Measurements from ENCODE around the gene LIMS3.
"Not testable (repeated sequence)": the region's sequence is repeated elsewhere in the genome, so short reads cannot be mapped to it uniquely, and the experiment has no call there.

LIMS3 gene

GRCh38 chr2:109966858-109967257 lies 68.4 kb downstream of the LIMS3 start:
- not testable (repeated sequence) for H3F3A ChIP-seq (ENCODE audit: insufficient read depth); H2AFZ ChIP-seq (ENCODE audit: low read depth, low read length, severe bottlenecking); H4K20me1 ChIP-seq (ENCODE audit: low read depth, low read length); H3K9me2 ChIP-seq (replicated peaks; ENCODE audit: insufficient read depth, low read length); H3K36me3 ChIP-seq (ENCODE audit: low read length); H3K9ac ChIP-seq (ENCODE audit: low read length); H3K27me3 ChIP-seq (ENCODE audit: low read length); H3K27ac ChIP-seq (ENCODE audit: low read depth, low read length); H3K4me2 ChIP-seq (ENCODE audit: low read depth, low read length, poor library complexity, severe bottlenecking); H3K4me3 ChIP-seq (ENCODE audit: insufficient read depth, low read length, poor library complexity, severe bottlenecking); H3K79me2 ChIP-seq (ENCODE audit: insufficient read depth, low read length); H3K9me3 ChIP-seq (ENCODE audit: insufficient read depth, low read length)

- H4K20me1 ChIP-seq (ENCODE audit: low read depth, low read length); H3F3A ChIP-seq (ENCODE audit: insufficient read depth); H3K27me3 ChIP-seq (ENCODE audit: low read length); H3K9me2 ChIP-seq (replicated peaks; ENCODE audit: insufficient read depth, low read length); H2AFZ ChIP-seq (ENCODE audit: low read depth, low read length, severe bottlenecking); H3K27ac ChIP-seq (ENCODE audit: low read depth, low read length); H3K79me2 ChIP-seq (ENCODE audit: insufficient read depth, low read length); H3K4me3 ChIP-seq (ENCODE audit: insufficient read depth, low read length, poor library complexity, severe bottlenecking); H3K36me3 ChIP-seq (ENCODE audit: low read length); H3K9ac ChIP-seq (ENCODE audit: low read length); H3K9me3 ChIP-seq (ENCODE audit: insufficient read depth, low read length); H3K4me2 ChIP-seq (ENCODE audit: low read depth, low read length, poor library complexity, severe bottlenecking): not testable (repeated sequence)
Observed at GRCh38 chr2:109969864-109970263, 71.4 kb downstream of the LIMS3 start.

GRCh38 chr2:109971710-109972109 lies 73.2 kb downstream of the LIMS3 start:
- H3F3A ChIP-seq (ENCODE audit: insufficient read depth); H3K27me3 ChIP-seq (ENCODE audit: low read length); H3K27ac ChIP-seq (ENCODE audit: low read depth, low read length); H3K36me3 ChIP-seq (ENCODE audit: low read length); H3K9me2 ChIP-seq (replicated peaks; ENCODE audit: insufficient read depth, low read length); H3K4me2 ChIP-seq (ENCODE audit: low read depth, low read length, poor library complexity, severe bottlenecking); H3K4me3 ChIP-seq (ENCODE audit: insufficient read depth, low read length, poor library complexity, severe bottlenecking); H4K20me1 ChIP-seq (ENCODE audit: low read depth, low read length); H3K79me2 ChIP-seq (ENCODE audit: insufficient read depth, low read length); H3K9ac ChIP-seq (ENCODE audit: low read length); H3K9me3 ChIP-seq (ENCODE audit: insufficient read depth, low read length); H2AFZ ChIP-seq (ENCODE audit: low read depth, low read length, severe bottlenecking): not testable (repeated sequence)
